AG09319 (cell line): Measurements from ENCODE around the gene GLO1.
A peak's percentile ranks its signal among the peaks of the same experiment; 100 is the strongest.

ENCODE experiments used
- DNase-seq: peaks from one replicate; pipeline ENCODE4 v3.0.0-alpha.2; 2010; ENCODE audit warnings: low read depth; ENCODE audit errors: extremely low read depth
- TF ChIP-seq, protein P1 (sequence below): IDR thresholded peaks from 2 replicates; pipeline ENCODE4 v1.5.1; 2011; ENCODE audit warnings: low read depth, mild to moderate bottlenecking, inconsistent platforms, low read length, moderate library complexity

The GLO1 gene

DNA sequence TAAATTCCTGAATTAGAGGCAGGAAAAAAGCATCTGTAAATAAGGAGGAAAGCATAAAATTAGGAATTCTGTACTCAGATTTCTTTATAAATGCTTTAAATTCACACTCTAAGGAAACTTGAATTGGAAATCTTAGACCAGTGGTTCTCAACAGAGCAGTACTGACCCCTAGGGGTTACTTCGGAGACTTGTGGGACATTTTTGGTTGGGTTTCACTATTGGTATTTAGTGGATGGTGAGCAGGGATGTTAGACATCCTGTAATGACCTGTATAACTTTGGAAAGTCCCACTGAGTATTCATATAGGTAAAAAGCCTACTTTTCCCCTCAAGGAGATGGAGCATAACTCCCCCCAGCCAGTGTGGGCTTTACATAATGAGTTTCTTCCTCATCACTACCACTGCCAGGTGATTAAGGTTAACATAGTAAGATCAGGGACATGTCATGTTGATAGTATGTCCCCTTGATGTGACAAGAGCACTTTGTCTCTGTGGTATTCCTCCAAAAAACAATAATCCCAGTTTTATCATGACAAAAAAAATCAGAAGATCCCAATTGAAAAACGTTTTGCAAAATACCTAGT is 31.0 kb downstream of the GLO1 start:
- DNase-seq, result peak; percentile 32
- TF ChIP-seq, protein P1, sequence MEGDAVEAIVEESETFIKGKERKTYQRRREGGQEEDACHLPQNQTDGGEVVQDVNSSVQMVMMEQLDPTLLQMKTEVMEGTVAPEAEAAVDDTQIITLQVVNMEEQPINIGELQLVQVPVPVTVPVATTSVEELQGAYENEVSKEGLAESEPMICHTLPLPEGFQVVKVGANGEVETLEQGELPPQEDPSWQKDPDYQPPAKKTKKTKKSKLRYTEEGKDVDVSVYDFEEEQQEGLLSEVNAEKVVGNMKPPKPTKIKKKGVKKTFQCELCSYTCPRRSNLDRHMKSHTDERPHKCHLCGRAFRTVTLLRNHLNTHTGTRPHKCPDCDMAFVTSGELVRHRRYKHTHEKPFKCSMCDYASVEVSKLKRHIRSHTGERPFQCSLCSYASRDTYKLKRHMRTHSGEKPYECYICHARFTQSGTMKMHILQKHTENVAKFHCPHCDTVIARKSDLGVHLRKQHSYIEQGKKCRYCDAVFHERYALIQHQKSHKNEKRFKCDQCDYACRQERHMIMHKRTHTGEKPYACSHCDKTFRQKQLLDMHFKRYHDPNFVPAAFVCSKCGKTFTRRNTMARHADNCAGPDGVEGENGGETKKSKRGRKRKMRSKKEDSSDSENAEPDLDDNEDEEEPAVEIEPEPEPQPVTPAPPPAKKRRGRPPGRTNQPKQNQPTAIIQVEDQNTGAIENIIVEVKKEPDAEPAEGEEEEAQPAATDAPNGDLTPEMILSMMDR, result peak; percentile 82

DNA sequence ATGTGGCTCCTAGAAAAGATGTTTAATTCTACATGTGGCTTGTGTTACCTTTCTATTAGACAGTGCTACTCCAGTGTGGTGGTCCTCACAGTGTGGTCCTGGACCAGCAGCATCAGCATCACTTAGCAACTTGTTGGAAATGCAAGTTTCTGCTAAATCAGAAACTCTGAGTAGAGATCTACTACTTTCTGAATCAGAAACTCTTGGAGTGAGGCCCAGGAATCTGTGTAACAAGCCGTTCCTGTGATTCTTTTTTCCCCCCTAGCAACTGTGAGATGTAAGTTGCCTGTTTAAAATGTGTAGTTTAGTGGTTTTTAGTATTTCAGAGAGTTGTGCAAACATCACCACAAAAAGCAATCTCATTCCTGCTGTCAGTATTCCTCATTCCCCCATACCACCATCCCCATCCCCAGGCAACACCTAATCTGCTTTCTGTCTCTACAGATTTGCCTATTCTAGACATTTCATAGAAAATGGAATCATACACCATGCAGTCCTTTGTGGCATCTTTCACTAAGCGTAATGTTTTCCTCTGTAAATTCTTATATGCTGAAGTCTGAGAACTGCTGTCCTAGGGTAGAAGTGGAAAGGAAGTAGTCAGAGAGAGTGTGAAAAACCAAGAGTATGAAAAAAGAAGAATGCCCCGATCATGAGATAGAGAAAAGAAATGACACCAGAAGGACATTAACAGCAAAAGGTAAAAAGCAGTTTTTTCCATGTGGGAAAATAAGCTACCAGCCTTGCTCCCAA is 44.4 kb downstream of the GLO1 start:
- TF ChIP-seq, protein P1, result no peak
- DNase-seq, result no peak

DNA sequence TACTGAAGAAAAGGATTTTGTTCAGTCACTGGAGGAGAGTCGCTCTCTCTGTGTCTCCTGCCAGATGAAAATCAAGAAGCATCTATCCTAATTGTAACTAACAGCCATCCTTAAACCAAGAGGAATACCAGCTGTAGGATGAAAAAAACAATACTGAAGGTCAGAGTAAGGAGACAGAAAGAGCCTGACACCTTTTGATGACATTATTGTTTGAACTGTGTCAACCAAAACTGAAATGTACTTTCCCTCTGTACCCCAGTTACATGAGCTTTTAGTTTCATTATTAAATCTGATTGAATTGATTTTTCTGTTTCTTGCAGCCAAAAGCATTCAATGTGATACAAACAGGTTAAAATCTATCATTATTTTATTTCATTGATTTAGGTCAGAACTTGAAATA is 46.0 kb downstream of the GLO1 start:
- TF ChIP-seq, protein P1, result no peak
- DNase-seq, result no peak

DNA sequence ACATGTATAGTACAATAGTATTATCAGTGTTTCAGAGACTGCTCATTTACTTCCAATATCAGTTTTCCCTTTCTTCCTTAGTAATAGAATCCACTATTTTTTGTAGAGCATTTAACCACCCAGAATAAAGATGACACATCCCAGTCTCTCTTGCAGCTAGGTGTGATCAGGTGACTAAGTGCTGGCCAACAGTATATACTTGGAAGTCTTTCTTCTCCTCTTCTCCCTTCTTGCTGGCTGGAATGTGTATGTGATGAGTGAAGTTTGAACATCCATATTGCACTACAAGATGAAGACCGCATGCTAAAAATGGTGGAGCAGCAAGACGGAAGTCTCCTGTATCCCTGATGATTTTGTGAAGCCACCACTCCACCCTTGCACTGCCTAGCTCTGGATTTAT is 48.7 kb downstream of the GLO1 start:
- TF ChIP-seq, protein P1, result no peak
- no peak for DNase-seq

DNA sequence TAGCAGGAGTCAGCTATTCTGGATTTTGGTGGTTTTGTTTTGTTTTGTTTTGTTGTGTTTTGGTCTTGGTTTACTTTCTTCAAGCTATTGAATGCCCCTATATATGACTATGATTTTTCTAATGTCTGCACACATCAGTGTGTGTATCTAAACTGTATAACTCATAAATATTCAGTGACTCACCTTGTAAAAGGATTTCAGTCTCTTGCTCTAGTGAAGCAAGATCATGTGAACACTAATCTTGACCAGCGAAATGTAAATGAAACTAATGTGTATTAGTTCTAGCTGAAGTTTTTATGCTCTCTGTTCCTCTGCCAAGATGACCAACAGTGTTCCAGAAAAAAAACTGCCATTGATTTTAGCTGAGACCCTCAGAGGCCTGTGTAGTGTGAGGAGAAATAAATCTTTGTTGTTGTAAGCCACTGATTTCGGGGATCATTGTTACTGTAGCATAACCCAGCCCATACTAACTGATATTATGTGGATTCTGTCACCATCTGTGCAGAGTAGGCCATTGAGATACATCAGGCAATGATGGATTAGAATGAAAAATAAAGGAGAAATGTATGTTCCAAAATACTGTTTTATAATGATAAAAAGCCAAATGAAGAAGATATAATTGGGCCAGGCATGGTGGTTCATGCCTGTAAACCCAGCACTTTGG is 51.7 kb downstream of the GLO1 start:
- TF ChIP-seq, protein P1, result no peak
- no peak for DNase-seq

DNA sequence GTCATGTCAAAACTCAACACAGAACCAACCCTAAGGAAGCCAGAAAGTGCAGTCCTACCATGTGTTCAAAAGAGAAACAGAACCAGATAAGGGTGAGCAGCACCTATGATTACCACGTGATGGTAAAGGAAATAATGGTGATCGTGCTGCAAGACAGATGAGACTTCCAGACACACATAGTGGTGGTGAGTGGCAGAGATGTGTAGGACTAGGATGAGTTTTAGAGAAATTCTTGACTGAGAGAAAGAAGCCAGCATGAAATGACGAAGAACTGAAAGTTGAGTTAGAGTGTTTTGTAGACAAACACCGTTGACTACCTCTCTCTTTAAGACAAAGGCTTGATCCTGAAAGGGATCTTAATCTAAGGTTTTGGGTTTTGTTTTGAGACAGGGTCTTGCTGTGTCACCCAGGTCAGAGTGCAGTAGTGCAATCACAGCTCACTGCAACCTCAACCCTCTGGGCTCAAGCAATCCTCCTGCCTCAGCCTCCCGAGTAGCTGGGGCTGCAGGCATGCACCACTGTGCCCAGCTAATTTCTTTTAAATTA is 52.7 kb downstream of the GLO1 start:
- TF ChIP-seq, protein P1, result no peak
- no peak for DNase-seq

DNA sequence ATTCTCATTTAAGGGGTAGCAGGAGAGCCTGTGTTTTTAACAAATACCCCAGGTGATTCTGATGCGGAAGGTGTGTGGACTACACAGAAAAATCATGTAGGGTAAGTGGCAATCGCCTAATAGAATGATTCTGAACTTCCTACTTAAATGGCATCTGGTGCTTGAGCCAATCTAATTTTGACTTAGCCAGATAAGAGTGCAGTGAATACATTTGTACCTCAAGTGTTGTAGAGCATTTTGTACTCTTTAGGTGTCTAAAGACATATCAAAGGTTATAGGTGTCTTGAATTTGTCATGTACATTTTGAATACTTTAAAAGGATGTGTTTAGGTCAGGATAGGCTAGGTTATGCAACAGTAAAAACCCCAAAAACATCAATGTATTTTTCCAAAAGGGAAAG is 53.2 kb downstream of the GLO1 start:
- TF ChIP-seq, protein P1, result no peak
- DNase-seq, result no peak
